ENCODE measurements around the gene CAPN3.

The CAPN3 gene

GRCh38 chr15:42411884-42412283 is 52.6 kb downstream of the CAPN3 start:
- H3K4me3 ChIP-seq (replicated peaks; ENCODE audit: low read depth, low read length): no peak overlapping the region
- no peak for TF ChIP-seq CTCF (IDR thresholded peaks at IDR 0.05; ENCODE audit: low read length, missing control alignments)
- no peak for DNase-seq (ENCODE audit: low read depth)

- TF ChIP-seq CTCF (IDR thresholded peaks at IDR 0.05; ENCODE audit: low read length, missing control alignments): no peak
- no peak overlapping the region for H3K4me3 ChIP-seq (replicated peaks; ENCODE audit: low read depth, low read length)
- DNase-seq (ENCODE audit: low read depth): no peak
Measured at GRCh38 chr15:42413920-42414319, 54.6 kb downstream of the CAPN3 start.

GRCh38 chr15:42419369-42419768 is 60.1 kb downstream of the CAPN3 start:
- no peak for DNase-seq (ENCODE audit: low read depth)
- TF ChIP-seq CTCF (IDR thresholded peaks at IDR 0.05; ENCODE audit: low read length, missing control alignments): no peak
- H3K4me3 ChIP-seq (replicated peaks; ENCODE audit: low read depth, low read length): no peak overlapping the region

- no peak overlapping the region for H3K4me3 ChIP-seq (replicated peaks; ENCODE audit: low read depth, low read length)
- no peak for DNase-seq (ENCODE audit: low read depth)
- TF ChIP-seq CTCF (IDR thresholded peaks at IDR 0.05; ENCODE audit: low read length, missing control alignments): no peak
Measured at GRCh38 chr15:42421376-42421775, 62.1 kb downstream of the CAPN3 start.

GRCh38 chr15:42427429-42428223 is 68.3 kb downstream of the CAPN3 start:
- TF ChIP-seq CTCF (IDR thresholded peaks at IDR 0.05; ENCODE audit: low read length, missing control alignments): no peak
- DNase-seq (ENCODE audit: low read depth): peak; percentile 68

GRCh38 chr15:42444415-42445063 is 85.2 kb downstream of the CAPN3 start:
- DNase-seq (ENCODE audit: low read depth): no peak
- TF ChIP-seq CTCF (IDR thresholded peaks at IDR 0.05; ENCODE audit: low read length, missing control alignments): no peak
- H3K4me3 ChIP-seq (replicated peaks; ENCODE audit: low read depth, low read length): no peak overlapping the region

More at GRCh38 chr15:42427429-42428223, 68.3 kb downstream of the CAPN3 start:
- no peak overlapping the region for H3K4me3 ChIP-seq (replicated peaks; ENCODE audit: low read depth, low read length)
